ENCODE data around the gene MTMR10.

Gene MTMR10

DNA sequence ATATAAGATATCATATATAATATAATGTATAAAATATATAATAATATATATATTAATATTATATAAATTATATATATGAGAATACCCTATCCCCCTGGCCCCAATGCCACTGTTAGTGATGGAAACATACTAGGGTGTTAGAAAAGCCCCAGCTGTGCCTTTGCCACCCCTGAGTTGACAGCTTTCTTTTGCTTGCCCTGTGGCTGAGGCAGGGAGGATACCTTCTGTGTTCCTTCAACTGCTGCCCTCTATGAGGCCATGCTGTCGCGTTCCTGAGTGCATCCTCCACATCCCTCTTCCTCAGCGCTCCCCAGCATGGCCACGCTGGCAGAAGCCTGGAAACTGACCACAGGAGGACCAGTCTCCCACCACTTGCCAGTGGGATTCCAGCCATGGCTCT is 61.4 kb downstream of the MTMR10 start:
- DNase-seq (ENCODE audit: low read depth) = no peak
- TF ChIP-seq, protein P1, sequence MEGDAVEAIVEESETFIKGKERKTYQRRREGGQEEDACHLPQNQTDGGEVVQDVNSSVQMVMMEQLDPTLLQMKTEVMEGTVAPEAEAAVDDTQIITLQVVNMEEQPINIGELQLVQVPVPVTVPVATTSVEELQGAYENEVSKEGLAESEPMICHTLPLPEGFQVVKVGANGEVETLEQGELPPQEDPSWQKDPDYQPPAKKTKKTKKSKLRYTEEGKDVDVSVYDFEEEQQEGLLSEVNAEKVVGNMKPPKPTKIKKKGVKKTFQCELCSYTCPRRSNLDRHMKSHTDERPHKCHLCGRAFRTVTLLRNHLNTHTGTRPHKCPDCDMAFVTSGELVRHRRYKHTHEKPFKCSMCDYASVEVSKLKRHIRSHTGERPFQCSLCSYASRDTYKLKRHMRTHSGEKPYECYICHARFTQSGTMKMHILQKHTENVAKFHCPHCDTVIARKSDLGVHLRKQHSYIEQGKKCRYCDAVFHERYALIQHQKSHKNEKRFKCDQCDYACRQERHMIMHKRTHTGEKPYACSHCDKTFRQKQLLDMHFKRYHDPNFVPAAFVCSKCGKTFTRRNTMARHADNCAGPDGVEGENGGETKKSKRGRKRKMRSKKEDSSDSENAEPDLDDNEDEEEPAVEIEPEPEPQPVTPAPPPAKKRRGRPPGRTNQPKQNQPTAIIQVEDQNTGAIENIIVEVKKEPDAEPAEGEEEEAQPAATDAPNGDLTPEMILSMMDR (IDR thresholded peaks at IDR 0.05; ENCODE audit: low read length, missing control alignments) = no peak
- no peak overlapping the region for H3K4me3 ChIP-seq (replicated peaks; ENCODE audit: low read depth, low read length)

DNA sequence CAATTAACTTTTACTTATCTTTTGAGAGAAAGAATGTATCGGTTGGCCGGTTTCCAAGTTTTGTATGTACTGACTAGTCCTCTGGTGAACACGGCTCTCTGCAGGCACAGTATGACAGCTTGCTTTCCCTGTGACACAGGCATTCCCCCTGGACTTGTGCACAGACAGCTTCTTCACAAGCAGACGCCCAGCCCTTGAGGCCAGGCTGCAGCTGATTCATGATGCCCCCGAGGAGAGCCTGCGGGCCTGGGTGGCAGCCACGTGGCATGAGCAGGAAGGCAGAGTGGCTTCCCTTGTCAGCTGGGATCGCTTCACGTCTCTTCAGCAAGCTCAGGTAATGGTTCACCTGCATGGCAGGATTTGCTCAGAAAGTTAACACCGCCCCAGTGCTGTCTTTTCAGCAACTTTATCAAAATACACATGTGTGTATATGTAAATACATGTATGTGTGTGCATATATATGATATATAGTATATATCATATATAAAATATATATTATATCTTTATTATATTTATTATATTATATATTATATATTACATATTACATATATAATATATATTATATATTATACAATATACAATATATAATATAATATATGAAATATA is 62.3 kb downstream of the MTMR10 start:
- no peak for DNase-seq (ENCODE audit: low read depth)
- H3K4me3 ChIP-seq (replicated peaks; ENCODE audit: low read depth, low read length) = no peak overlapping the region
- TF ChIP-seq, protein P1 (IDR thresholded peaks at IDR 0.05; ENCODE audit: low read length, missing control alignments) = no peak

DNA sequence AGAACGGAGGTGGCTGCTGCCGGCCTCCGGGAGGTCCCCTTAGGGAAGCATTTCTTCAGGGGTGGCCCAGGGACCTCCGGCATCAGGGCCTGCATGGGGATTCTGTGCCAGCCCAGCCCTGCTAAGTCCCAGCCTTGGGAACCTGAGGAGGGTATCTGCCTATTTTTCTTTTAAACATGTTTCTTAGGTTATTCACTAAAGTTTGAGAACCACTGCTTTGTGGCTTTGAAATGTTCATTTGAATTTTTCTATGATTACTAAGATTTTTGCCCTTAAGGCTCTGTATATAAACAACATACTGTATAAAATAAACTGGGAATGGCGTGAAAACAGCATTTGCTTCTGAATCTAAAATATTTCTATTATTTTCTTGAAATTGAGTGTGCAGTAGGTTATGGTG is 63.4 kb downstream of the MTMR10 start:
- H3K4me3 ChIP-seq (replicated peaks; ENCODE audit: low read depth, low read length) = no peak overlapping the region
- DNase-seq (ENCODE audit: low read depth) = no peak
- TF ChIP-seq, protein P1 (IDR thresholded peaks at IDR 0.05; ENCODE audit: low read length, missing control alignments) = no peak

DNA sequence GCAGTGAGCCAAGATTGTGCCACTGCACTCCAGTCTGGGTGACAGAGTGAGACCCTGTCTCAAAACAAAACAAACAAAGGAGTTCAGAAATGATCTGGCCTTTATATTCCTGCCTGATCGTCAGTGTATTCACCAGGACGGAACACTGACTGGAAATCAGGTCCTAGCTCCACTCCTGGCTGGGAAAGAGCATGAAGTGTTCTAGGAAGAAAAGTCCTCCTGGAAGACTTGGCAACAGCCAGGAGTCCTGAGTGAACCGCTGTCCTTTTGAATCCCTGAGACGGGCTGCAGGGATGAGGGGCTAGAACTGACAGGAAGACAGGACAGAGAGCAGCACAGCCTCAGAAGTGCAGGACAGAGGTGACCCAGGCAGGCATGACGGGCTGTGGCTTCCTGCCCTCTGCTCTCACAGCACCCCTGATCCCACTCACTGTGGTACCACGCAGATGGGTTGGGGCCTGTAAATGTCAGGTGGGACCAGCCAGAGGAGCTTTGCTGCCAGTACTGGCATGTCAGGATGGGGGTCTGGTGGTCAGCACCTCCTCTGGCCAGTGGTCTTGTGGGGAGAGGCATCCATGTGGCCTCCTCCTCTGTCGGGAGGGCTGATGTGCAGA is 64.2 kb downstream of the MTMR10 start:
- TF ChIP-seq, protein P1 (IDR thresholded peaks at IDR 0.05; ENCODE audit: low read length, missing control alignments) = no peak
- no peak for DNase-seq (ENCODE audit: low read depth)
- no peak overlapping the region for H3K4me3 ChIP-seq (replicated peaks; ENCODE audit: low read depth, low read length)

DNA sequence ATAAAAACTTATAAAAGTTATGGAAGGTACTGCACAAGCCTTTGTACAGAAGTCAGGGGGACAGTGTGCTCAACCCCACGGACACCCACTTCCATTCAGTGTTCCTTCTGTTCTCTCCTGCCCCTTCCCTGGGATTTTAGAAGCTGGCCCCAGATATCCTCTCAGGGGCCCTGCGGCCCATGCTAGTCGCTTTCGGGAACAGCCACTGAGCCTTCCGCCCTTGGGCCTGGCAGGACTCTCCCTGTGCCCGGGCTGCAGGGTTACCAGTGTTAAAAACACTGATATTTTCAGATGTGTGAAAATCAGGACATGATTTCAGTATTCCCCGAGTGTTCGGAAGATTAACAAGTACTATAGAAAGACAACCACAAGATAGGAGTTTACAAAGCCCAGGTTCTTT is 65.3 kb downstream of the MTMR10 start:
- TF ChIP-seq, protein P1 (IDR thresholded peaks at IDR 0.05; ENCODE audit: low read length, missing control alignments) = no peak
- H3K4me3 ChIP-seq (replicated peaks; ENCODE audit: low read depth, low read length) = no peak overlapping the region
- DNase-seq (ENCODE audit: low read depth) = no peak

DNA sequence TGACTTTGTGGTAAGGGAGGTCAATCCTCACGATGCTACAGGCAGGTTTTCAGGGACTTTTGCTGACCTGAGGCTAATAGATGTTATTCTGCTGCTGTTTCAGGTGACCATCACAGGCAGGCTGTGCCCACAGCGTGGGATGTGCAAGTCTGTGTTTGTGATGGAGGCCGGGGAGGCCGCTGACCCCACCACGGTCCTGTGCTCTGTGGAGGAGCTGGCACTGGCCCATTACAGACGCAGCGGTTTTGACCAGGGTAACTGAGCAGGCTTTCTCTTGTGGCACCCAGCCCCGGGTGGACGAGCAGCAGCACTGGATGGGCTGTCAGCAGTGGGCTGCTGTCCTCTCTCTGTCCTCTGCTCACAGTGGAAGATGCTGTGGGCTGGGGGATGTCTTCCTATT is 65.7 kb downstream of the MTMR10 start:
- DNase-seq (ENCODE audit: low read depth) = no peak
- TF ChIP-seq, protein P1 (IDR thresholded peaks at IDR 0.05; ENCODE audit: low read length, missing control alignments) = no peak

DNA sequence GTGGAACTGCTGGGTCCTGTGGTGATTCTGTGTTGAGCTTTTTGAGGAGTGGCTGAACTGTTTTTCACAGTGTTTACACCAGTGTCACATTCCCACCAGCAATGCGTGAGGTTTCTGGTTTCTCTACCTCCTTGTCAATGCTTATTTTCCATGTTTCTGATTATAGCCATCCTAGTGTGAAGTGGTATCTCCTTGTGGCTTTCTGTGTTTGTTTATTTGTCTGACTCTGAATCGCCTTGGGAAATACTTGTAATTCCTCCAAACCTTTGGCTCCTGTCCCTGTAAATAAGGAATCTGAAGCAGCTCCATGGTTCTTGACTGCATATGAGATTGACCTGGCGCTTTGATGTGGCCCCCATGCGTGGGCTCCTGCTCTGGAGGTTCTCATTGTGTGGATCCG is 67.1 kb downstream of the MTMR10 start:
- DNase-seq (ENCODE audit: low read depth) = peak; percentile 41
- no peak overlapping the region for H3K4me3 ChIP-seq (replicated peaks; ENCODE audit: low read depth, low read length)
- TF ChIP-seq, protein P1 (IDR thresholded peaks at IDR 0.05; ENCODE audit: low read length, missing control alignments) = no peak

More for the DNA sequence above, 65.7 kb downstream of the MTMR10 start:
- H3K4me3 ChIP-seq (replicated peaks; ENCODE audit: low read depth, low read length) = no peak overlapping the region
